ENCODE results near the gene ATP2A1.

DNA sequence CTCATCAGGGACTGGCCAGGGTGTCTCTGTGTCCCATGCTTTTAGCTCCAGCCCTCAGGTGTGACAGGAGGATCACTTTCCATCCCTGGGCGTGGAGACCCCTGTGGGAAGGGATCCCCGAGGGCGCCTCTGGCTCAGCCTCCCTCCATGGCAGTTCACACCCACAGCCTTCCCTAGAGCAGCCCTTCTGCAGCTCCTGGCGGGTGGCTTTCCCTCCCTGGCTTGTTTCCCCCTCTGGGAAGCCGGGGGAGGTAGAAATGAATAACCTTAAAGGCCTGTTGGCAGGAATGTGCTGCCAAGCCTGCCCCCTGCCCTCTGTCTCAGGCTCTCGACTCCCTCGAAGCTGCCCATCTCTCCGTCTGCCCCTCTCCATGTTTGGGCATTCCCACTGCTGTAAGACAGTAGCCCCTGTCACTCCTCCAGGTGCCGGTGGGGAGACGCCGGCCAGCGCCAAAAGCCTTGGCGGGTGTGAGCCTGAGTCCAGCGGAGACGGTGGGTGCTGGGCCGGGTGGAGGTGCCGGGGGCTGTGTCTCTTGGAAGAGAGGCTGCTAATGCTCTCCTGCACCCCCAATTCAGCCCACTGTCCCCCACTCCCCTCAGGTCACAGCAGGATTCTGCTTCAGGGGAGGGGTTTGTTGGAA, 2.1 kb upstream of the ATP2A1 start:
- TF ChIP-seq YY1 (IDR thresholded peaks at IDR 0.05; ENCODE audit: insufficient read depth, insufficient read length) (no peak), SUZ12 (IDR thresholded peaks at IDR 0.05; ENCODE audit: extremely low read depth, insufficient read depth, insufficient read length) (no peak)

Data from NT2/D1 (cell line).